ENCODE results near the gene YAE1. TPM values are rescaled to one million over a fixed set of nuclear protein-coding genes. Genes with fewer than 3 reads are reported as not detected.

YAE1 gene
- polyA plus RNA-seq, 1 of the 3 experiments (the other 2 are of a cell fraction) = 30.7 TPM

GRCh38 chr7:39528849-39529248 lies 37.4 kb upstream of the YAE1 start (continued):
- TF ChIP-seq ELF1 (IDR thresholded peaks at IDR 0.05) (no peak), TCF12 (IDR thresholded peaks at IDR 0.05) (no peak), USF1 (IDR thresholded peaks at IDR 0.05; ENCODE audit: borderline replicate concordance, low read depth) (no peak)

GRCh38 chr7:39529582-39529981 lies 36.6 kb upstream of the YAE1 start:
- DNase-seq = no peak
- H3K9ac ChIP-seq = no peak overlapping the region
- POLR2A ChIA-PET = no interaction called here
- no peaks in the 10 kb centered on the region for H3K9me3 ChIP-seq
- H3K4me1 ChIP-seq (ENCODE audit: control insufficient read depth in 1 of 2, insufficient read depth in 2 of 2, low read depth in 1 of 2, low read length in 1 of 2) = no peaks in the 10 kb centered on the region
- no peaks in the 10 kb centered on the region for H3K79me2 ChIP-seq (ENCODE audit: insufficient read depth)
- no peak overlapping the region for H3K4me2 ChIP-seq
- no peak for TF ChIP-seq PBX3 (IDR thresholded peaks at IDR 0.05)
- no peak for TF ChIP-seq EZH2phosphoT487 (IDR thresholded peaks at IDR 0.05; ENCODE audit: borderline replicate concordance, low read depth)
- no peak for TF ChIP-seq EP300 (IDR thresholded peaks at IDR 0.05; ENCODE audit: borderline replicate concordance in 1 of 2, low read depth in 1 of 2, low read length in 1 of 2)
- TF ChIP-seq JUND (IDR thresholded peaks at IDR 0.05) = no peak
- no peak for TF ChIP-seq TCF12 (IDR thresholded peaks at IDR 0.05)
- no peak for TF ChIP-seq MEF2A (IDR thresholded peaks at IDR 0.05; ENCODE audit: borderline replicate concordance, low read depth)
- no peak for TF ChIP-seq ZBTB33 (IDR thresholded peaks at IDR 0.05; ENCODE audit: borderline replicate concordance, low read depth)
- TF ChIP-seq NFIC (IDR thresholded peaks at IDR 0.05; ENCODE audit: borderline replicate concordance) = no peak
- no peak for TF ChIP-seq REST (IDR thresholded peaks at IDR 0.05; ENCODE audit: low read depth, low read length)
- TF ChIP-seq RFX5 (IDR thresholded peaks at IDR 0.05; ENCODE audit: low read length) = no peak
- no peak for TF ChIP-seq GATA2 (CRISPR knock-in tag; IDR thresholded peaks at IDR 0.05)
- no peak for TF ChIP-seq TEAD4 (IDR thresholded peaks at IDR 0.05; ENCODE audit: borderline replicate concordance, insufficient read depth)
- TF ChIP-seq TAF1 (IDR thresholded peaks at IDR 0.05; ENCODE audit: borderline replicate concordance, low read depth, low read length) = no peak
- no peaks in the 10 kb centered on the region for H3K9me2 ChIP-seq
- 48% methylated on average over 3 of the region's 3 CpGs for WGBS (ENCODE audit: low lambda C conversion rate)
- no peak overlapping the region for H3K4me3 ChIP-seq (ENCODE audit: low read depth in 2 of 2, low read length in 1 of 2)
- CTCF ChIA-PET = interaction anchor here (1.3 to 1.9 kb wide), 2 partner anchors 9 to 14 kb away, joined by 3 to 8 read pairs; no protein-coding TSS in a partner anchor
- no peak overlapping the region for H2AFZ ChIP-seq (ENCODE audit: low read depth)
- peaks cover 22% of the 10 kb centered on the region; the same call in 1 of the 2 replicates for H3K27me3 ChIP-seq (ENCODE audit: insufficient read depth)
- H3F3A ChIP-seq (replicated peaks; ENCODE audit: insufficient read depth) = no peaks in the 10 kb centered on the region
- H3K27ac ChIP-seq (ENCODE audit: low read depth in 2 of 2, low read length in 1 of 2) = no peak overlapping the region
- H4K20me1 ChIP-seq (ENCODE audit: insufficient read depth) = no peaks in the 10 kb centered on the region
- H3K36me3 ChIP-seq (replicated peaks in 1 of 2; ENCODE audit: control insufficient read depth in 1 of 2, insufficient read depth in 2 of 2, low read length in 1 of 2) = no peaks in the 10 kb centered on the region

All from SK-N-SH (cell line).